ENCODE results near the gene KCTD16.

DNA sequence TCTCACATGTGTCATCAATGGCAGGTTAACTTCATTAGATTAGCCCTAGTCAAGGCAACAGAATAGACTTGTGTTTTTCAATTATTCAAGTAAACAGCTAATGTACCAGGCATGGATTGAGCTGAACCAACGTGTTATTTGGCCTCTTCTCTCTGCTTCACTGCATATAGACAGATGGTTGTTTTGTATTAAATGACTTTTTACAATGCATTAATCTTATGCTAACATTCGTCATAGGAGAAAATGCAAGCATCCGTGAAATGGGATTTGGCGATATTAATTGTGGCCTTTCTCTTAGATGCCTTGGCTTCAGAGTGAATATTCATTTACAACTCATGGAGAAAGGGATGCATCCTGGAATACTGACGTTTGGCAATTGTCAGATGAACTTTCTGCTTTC, 208.0 kb downstream of the KCTD16 start:
- TF ChIP-seq, protein P1, sequence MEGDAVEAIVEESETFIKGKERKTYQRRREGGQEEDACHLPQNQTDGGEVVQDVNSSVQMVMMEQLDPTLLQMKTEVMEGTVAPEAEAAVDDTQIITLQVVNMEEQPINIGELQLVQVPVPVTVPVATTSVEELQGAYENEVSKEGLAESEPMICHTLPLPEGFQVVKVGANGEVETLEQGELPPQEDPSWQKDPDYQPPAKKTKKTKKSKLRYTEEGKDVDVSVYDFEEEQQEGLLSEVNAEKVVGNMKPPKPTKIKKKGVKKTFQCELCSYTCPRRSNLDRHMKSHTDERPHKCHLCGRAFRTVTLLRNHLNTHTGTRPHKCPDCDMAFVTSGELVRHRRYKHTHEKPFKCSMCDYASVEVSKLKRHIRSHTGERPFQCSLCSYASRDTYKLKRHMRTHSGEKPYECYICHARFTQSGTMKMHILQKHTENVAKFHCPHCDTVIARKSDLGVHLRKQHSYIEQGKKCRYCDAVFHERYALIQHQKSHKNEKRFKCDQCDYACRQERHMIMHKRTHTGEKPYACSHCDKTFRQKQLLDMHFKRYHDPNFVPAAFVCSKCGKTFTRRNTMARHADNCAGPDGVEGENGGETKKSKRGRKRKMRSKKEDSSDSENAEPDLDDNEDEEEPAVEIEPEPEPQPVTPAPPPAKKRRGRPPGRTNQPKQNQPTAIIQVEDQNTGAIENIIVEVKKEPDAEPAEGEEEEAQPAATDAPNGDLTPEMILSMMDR (conservative IDR thresholded peaks at IDR 0.05; ENCODE audit: low read length), result no peak
- TF ChIP-seq EZH2phosphoT487 (IDR thresholded peaks at IDR 0.05; ENCODE audit: borderline replicate concordance), result no peak

Measured in Loucy (cell line).